Measurements from ENCODE around the gene WSCD2. TPM values are rescaled to one million over a fixed set of nuclear protein-coding genes. Genes with fewer than 3 reads are reported as not detected.

Gene WSCD2
- total RNA-seq, 2 donors from 2014 or later: 6.5 to 6.7 TPM

DNA sequence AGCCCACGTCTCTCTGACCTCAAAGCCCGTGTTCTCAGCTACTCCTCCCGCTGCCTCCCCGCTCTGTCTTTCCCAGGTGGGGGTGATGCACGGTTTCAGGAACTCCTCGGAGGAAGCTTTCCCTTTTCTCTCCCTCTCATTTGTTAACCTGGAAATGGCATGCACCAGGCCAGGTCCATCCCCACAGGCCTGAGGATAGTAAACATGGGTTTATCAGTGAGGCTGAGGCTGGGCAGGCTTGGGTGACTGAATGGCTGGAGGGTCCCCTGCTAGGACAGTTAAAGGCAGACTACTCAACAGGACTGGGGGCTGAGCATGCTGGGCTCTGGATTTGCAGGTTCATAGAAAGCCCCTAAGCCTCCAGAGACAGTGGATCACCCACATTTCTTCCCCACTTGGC, 7.6 kb downstream of the WSCD2 start:
- WGBS: 74% methylated on average over 6 of the region's 6 CpGs
- intact Hi-C loops (cut with DNase I): no loop called here
- no peaks in the 10 kb centered on the region for H3K36me3 ChIP-seq
- DNase-seq (ENCODE audit: low spot score): no peak
- H3K27me3 ChIP-seq (replicated peaks; ENCODE audit: insufficient read depth): no peaks in the 10 kb centered on the region
- H3K9me3 ChIP-seq: no peaks in the 10 kb centered on the region
- TF ChIP-seq CTCF (IDR thresholded peaks at IDR 0.05) (no peak), POLR2AphosphoS5 (IDR thresholded peaks at IDR 0.05) (no peak), POLR2A (IDR thresholded peaks at IDR 0.05) (no peak)
- H3K27ac ChIP-seq: no peak overlapping the region
- H3K4me1 ChIP-seq (replicated peaks): no peaks in the 10 kb centered on the region
- H3K4me3 ChIP-seq: no peak overlapping the region

DNA sequence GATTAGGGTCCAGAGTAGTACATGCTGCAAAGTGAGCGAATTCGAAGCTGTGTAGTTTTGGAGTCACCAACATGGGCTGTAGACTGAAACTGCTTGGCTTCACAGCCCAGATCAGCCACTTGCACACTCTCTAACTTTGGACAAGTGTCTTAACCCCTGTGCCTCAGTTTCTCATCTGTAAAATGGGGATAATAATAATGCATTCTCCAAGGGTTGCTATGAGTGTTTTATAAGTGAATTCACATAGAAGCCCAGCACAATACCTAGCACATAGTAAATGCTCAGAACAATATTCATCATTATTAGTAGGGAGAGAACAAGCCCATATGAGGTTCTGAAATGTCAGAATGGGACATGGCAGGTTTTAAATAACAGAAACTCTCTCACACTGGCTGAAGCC, 10.4 kb downstream of the WSCD2 start:
- intact Hi-C loops (cut with DNase I): no loop called here
- TF ChIP-seq POLR2AphosphoS5 (IDR thresholded peaks at IDR 0.05) (no peak), CTCF (IDR thresholded peaks at IDR 0.05) (no peak), POLR2A (IDR thresholded peaks at IDR 0.05) (no peak)
- WGBS: 98% methylated on average over 2 of the region's 2 CpGs

GRCh38 chr12:108140501-108140900, 11.4 kb downstream of the WSCD2 start:
- Histone ChIP-seq H3K4me1 (replicated peaks) (no peaks in the 10 kb centered on the region), H3K27ac (no peak overlapping the region), H3K4me3 (no peak overlapping the region), H3K9me3 (no peaks in the 10 kb centered on the region), H3K27me3 (replicated peaks; ENCODE audit: insufficient read depth) (no peaks in the 10 kb centered on the region), H3K36me3 (no peaks in the 10 kb centered on the region)
- TF ChIP-seq POLR2AphosphoS5 (IDR thresholded peaks at IDR 0.05) (no peak), POLR2A (IDR thresholded peaks at IDR 0.05) (no peak), CTCF (IDR thresholded peaks at IDR 0.05) (no peak)
- DNase-seq (ENCODE audit: low spot score): no peak
- intact Hi-C loops (cut with DNase I): no loop called here
- WGBS: 78% methylated on average over 5 of the region's 5 CpGs

More for the DNA sequence above, 10.4 kb downstream of the WSCD2 start:
- H3K4me1 ChIP-seq (replicated peaks): no peaks in the 10 kb centered on the region
- DNase-seq (ENCODE audit: low spot score): no peak
- no peaks in the 10 kb centered on the region for H3K9me3 ChIP-seq
- no peaks in the 10 kb centered on the region for H3K36me3 ChIP-seq
- H3K4me3 ChIP-seq: no peak overlapping the region
- no peaks in the 10 kb centered on the region for H3K27me3 ChIP-seq (replicated peaks; ENCODE audit: insufficient read depth)
- H3K27ac ChIP-seq: no peak overlapping the region

DNA sequence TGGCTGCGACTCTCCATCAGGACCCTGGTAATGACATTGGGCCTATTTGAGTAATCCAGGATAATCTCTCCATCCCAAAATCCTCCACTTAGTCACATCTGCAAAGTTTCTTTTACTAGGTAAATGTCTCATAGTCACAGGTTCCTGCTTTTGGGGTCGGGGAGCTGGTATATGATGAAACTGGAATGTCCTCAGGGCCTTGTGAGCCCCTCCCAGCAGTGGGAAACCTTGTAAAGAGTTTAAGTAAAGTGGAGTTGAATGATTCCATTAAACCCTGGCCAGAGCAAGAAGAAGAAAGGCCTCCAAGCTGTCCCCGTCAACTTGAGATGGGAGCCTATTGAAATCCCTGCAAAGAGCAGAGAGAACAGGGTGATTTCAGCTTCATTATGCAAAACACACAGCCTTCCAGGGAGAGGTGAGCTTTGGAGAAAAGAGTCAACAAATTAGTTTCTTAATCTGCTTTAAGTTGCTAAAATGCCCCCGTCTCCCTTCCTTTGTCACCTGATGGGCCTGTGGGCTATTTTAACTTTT, 12.6 kb downstream of the WSCD2 start:
- Histone ChIP-seq H3K4me3 (no peak overlapping the region), H3K9me3 (no peaks in the 10 kb centered on the region), H3K4me1 (replicated peaks) (no peaks in the 10 kb centered on the region), H3K36me3 (no peaks in the 10 kb centered on the region), H3K27ac (no peak overlapping the region), H3K27me3 (replicated peaks; ENCODE audit: insufficient read depth) (no peaks in the 10 kb centered on the region)
- intact Hi-C loops (cut with DNase I): no loop called here
- DNase-seq (ENCODE audit: low spot score): no peak
- 44% methylated on average over 4 of the region's 4 CpGs for WGBS
- TF ChIP-seq POLR2A (IDR thresholded peaks at IDR 0.05): no peak
- no peak for TF ChIP-seq POLR2AphosphoS5 (IDR thresholded peaks at IDR 0.05)
- TF ChIP-seq CTCF (IDR thresholded peaks at IDR 0.05): no peak

GRCh38 chr12:108143144-108143543, 14.1 kb downstream of the WSCD2 start:
- no peaks in the 10 kb centered on the region for H3K9me3 ChIP-seq
- no peak overlapping the region for H3K27ac ChIP-seq
- H3K4me3 ChIP-seq: no peak overlapping the region
- TF ChIP-seq CTCF (IDR thresholded peaks at IDR 0.05) (no peak), POLR2AphosphoS5 (IDR thresholded peaks at IDR 0.05) (no peak), POLR2A (IDR thresholded peaks at IDR 0.05) (no peak)
- H3K4me1 ChIP-seq (replicated peaks): no peaks in the 10 kb centered on the region
- no peak for DNase-seq (ENCODE audit: low spot score)
- no peaks in the 10 kb centered on the region for H3K36me3 ChIP-seq
- H3K27me3 ChIP-seq (replicated peaks; ENCODE audit: insufficient read depth): no peaks in the 10 kb centered on the region
- WGBS: 71% methylated on average over 1 of the region's 1 CpG
- intact Hi-C loops (cut with DNase I): no loop called here

Measured in prostate gland (tissue), 2 donors.